NCI-H1436 treated with DMSO at 0.1 percent for 48 hours (cell line): Measurements from ENCODE around the gene AKR1B1.

Experiments
- DNase-seq: peaks from one replicate; lab custom pipeline; 2025; lab: John Stamatoyannopoulos, UW

Gene AKR1B1

GRCh38 chr7:134469622-134470021, 10.7 kb upstream of the AKR1B1 start:
- no peak for DNase-seq

DNA sequence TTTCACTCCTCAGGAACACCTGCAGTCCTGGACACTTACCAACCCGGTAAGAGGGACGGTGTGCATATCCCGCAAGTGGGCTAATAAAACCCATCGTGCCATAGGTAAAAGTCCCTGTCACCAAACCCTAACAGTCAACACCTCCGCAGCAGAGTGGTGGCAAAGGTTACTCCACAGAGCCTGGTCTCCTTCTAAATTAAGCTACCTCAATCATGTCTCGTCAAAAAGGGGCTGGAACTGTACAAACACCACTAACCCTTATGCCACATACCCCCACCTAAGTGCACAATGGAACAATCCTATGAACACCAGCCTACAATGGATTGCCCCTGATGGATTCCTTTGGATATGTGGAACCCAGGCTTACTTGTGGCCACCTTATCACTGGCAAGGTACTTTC, 9.6 kb upstream of the AKR1B1 start:
- no peak for DNase-seq

DNA sequence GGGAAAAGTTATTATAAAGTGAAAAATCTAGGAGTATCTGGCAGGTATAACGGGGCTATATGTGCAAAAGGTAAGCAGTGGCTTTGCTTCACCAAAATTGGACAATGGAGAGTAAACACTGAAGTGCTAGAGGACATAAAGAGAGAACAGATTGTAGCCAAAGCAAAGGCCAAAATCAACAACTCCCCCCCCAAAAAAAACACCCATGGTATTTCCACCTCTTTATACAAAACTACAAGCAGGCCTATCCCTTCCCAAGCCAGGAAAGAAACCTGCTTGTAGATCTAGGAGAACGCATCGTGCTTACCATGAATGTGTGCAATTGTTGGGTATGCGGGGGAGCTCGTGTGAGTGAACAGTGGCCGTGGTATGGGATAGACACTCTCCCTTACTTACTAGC, 9.2 kb upstream of the AKR1B1 start:
- no peak for DNase-seq

DNA sequence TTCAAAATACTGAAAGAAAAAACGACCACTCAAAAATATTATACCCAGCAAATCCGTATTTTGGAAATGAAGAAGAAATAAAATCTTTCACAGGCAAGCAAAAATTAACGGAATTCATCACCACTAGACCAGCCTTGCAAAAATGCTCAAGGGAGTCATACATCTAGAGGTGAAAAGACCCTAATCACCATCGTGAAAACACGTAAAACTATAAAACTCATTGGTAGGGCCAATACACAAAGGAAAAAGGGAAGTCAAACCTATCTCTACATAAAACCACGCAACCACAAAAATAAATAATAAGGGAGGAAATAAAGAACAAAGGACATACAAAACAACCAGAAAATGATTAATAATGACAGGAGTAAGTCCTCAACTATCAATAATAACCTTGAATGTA, 6.6 kb upstream of the AKR1B1 start:
- no peak for DNase-seq

- DNase-seq = no peak
Observed at GRCh38 chr7:134464496-134464895, 5.6 kb upstream of the AKR1B1 start.

GRCh38 chr7:134463751-134464150, 4.9 kb upstream of the AKR1B1 start:
- no peak for DNase-seq

DNA sequence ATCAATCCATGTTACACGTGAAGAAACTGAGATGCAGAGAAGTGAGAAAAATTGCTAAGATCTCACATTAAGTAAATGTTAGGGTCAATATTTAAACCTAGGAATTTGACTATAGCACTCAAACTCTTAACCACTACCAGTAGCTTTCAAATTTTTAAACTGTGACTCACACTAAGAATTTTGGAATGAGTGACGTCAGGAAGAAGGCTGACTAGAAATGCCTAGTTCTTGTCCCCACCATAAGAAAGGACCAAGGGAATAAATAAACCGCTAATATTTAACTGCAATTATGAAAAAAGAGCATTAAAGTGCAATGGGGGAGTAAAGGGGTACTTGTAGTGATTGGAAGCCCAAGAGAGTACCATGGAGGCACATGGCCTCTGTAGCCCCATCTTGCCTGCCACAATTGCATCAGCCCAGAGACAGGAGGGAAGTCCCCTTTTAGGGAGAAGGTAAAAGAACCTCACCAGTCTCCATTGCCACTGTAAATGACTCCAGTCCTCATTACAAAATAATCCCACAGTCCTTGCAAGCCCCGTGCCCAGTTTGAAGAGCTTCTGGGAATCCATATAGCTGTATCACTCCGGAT, 3.5 kb upstream of the AKR1B1 start:
- no peak for DNase-seq

DNA sequence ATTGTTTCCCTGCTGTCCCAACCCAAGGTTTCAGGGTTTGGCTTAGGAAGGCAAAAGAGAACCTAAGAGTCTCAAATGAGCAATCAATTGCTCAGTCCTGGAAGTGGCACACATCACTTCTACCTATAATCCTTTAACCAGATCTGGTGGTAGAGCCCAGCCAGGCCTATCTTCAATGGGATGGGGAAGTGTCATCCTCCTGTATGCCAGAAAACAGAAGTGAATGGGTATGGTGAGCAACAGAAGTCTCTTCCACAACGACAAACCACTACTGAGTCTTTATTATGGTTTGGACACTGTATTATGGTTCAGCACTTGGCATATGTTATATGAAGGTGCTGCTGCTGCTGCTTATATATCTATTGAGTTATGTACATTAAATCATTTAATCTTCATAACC, 3.0 kb upstream of the AKR1B1 start:
- no peak for DNase-seq

- no peak for DNase-seq
Observed at GRCh38 chr7:134459981-134460380, 1.1 kb upstream of the AKR1B1 start.

DNA sequence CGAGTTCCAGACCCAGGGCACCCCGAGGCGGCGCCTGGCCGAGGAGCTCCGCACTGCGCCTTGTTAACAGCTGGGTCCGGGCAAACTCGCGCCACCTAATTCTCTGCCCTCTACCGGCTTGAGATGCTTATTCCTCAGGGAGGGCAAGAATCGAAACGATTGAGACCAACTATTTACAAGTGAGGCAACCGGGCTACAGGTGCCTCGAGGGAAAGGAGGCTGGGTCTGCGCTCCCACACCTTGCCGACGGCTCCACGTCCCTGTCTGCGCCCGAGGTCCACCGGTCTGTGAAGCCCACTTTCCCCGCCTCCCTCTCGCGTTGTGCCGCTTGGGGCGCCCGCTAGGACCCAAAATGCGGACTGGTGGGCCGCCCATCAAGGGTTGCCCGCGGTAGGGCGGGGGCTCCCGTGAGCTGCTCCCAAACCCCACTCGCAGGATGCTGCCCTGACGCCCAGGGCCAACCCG, 527 bp downstream of the AKR1B1 start:
- DNase-seq = no peak

- DNase-seq = no peak
Observed at GRCh38 chr7:134457210-134457609, 1.7 kb downstream of the AKR1B1 start.

GRCh38 chr7:134454277-134454676, 4.6 kb downstream of the AKR1B1 start:
- DNase-seq = no peak

GRCh38 chr7:134453518-134453917, 5.4 kb downstream of the AKR1B1 start:
- no peak for DNase-seq

DNA sequence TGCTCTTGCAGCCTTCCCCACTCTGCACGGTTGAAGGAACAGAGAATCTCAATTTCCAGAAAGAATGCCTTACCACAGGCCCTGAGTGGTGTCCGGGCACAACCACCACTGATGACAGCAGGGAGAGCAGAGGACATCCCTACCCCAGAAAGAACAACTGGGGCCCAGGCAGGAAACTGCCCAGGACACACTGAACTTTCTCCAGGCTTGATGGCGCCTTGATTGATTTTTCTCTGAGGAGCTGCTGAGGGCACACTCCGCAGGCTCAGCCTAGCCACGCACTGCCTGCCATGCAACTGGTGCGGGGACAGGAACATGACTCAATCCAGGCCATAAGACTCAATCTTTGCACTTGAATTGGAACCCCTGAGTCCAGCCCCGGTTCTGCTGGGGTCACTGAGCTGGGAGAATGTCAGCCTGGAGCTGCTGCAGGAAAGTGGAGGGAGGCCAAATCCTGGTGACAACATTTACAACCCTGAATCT, 5.9 kb downstream of the AKR1B1 start:
- DNase-seq = no peak

DNA sequence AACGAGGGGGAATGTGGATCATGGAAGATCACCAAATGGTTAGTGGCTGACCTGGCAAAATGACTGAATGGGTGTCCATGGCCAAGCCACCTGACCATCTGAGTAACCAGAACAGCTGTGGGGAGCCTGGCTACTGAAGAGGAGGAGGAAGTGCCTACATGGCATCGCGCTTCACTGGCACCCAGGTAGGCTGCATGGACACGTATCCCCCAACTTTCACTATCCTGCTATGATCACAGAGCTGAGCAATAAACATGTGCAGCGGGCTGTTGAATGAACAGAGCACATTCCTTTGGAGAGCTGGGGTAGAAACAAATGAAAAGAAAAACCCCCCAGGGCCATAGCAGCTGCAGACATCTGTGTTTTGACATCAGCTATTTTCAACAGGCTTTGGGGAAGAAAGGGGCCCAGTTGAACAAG, 6.5 kb downstream of the AKR1B1 start:
- no peak for DNase-seq

GRCh38 chr7:134451656-134452055, 7.2 kb downstream of the AKR1B1 start:
- DNase-seq = no peak

GRCh38 chr7:134450294-134451000, 8.5 kb downstream of the AKR1B1 start:
- no peak for DNase-seq

DNA sequence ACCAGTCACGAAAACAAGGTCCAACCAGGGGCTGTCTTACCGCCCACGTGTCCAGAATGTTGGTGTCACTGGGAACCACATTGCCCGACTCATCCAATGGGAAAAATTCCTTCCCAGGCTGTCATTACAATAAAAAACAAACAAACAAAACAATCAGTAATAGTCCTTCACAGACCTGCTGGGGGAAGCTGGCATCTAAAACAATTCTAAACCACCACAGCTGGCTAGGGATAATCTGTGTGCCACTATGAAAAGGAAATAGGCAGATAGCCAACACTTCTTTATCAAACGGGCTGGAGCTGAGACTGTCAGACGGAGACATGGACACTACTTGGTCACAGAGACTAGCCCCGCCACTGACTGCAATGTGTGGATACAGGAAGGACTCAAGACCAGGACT, 9.2 kb downstream of the AKR1B1 start:
- DNase-seq = no peak

GRCh38 chr7:134448356-134449229, 10.3 kb downstream of the AKR1B1 start:
- no peak for DNase-seq

DNA sequence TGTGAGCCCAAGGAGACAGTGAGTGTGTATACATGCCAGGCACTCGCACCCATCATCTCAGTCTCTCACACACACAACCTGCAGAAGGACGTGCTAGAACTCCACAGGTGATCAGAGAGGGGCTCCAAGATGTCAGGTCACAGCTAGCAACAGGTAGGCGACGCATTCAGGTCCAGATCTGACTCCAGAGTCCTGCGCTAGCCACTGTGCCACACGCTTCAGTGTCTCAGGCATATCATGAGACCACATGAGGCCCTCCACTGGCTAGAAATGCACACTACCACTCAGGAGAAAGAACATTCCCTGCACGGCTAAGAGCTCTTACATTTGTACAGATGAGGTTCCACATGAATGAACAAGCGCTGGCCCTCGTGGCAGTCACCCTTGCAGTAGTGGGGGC, 11.5 kb downstream of the AKR1B1 start:
- DNase-seq = no peak

DNA sequence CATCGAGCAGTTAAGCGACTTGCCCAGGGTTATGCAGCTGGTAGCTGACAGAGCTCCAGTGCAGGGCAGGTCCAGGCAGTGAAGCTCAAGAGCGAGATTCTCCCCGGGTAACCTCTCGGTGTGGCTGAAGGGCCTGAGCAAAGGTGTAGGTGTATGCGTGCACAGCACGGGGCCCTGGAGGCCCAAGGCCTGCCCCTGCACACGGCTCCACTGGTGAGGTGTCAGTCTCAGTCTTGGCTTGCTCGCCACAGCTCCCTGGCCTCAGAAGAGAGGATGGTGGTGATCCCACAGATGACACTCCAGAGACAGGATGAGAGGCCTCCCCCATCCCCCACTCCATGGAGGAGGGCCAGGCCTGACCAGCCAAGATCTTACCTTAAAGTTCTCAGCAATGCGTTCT, 12.0 kb downstream of the AKR1B1 start:
- DNase-seq = no peak

GRCh38 chr7:134446446-134446845, 12.5 kb downstream of the AKR1B1 start:
- no peak for DNase-seq

DNA sequence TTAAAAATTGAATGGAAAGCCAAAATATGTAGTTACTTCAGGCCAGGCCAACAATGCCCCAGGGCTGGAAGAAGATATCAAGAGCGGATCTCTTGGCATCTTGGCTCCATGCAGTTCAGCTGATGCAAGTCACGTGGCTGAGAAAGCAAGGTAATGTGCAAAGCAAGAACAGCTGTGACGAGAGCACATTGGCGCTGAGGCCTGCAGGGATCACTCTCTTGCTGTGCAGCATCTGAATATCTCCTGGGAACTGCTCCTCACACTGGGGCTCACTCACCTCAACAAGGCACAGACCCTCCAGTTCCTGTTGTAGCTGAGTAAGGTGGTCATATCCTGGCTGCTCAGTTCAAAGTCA, 14.0 kb downstream of the AKR1B1 start:
- DNase-seq = no peak
